BLaER1 (cell line): ENCODE data around the gene ARHGEF39.
"Not testable (repeated sequence)": the region's sequence is repeated elsewhere in the genome, so short reads cannot be mapped to it uniquely, and the experiment has no call there.

Experiments
- H3K27ac ChIP-seq: shearing (Covaris generic); formaldehyde crosslinking; 2 replicates; pipeline ENCODE4 v1.8.1; 2022
- H3K27me3 ChIP-seq: shearing (Covaris generic); formaldehyde crosslinking; 2 replicates; pipeline ENCODE4 v1.8.1; 2022
- H3K36me3 ChIP-seq: shearing (Covaris generic); formaldehyde crosslinking; 2 replicates; pipeline ENCODE4 v1.8.1; 2022
- H3K4me1 ChIP-seq: shearing (Covaris generic); formaldehyde crosslinking; 2 replicates; pipeline ENCODE4 v1.8.1; 2022
- H3K4me2 ChIP-seq: shearing (Covaris generic); formaldehyde crosslinking; 2 replicates; pipeline ENCODE4 v1.8.1; 2022
- H3K4me3 ChIP-seq: shearing (Covaris generic); formaldehyde crosslinking; 2 replicates; pipeline ENCODE4 v1.8.1; 2022
- H3K9ac ChIP-seq: shearing (Covaris generic); formaldehyde crosslinking; 2 replicates; pipeline ENCODE4 v1.8.1; 2022
- H3K9me3 ChIP-seq: shearing (Covaris generic); formaldehyde crosslinking; 2 replicates; pipeline ENCODE4 v1.8.1; 2022
- H4K20me1 ChIP-seq: shearing (Covaris generic); formaldehyde crosslinking; 2 replicates; pipeline ENCODE4 v1.8.1; 2022
- Cebpa-rat ChIP-seq: shearing (Covaris generic); IDR thresholded peaks from 2 replicates; pipeline ENCODE4 v1.8.1; 2022

The ARHGEF39 gene

DNA sequence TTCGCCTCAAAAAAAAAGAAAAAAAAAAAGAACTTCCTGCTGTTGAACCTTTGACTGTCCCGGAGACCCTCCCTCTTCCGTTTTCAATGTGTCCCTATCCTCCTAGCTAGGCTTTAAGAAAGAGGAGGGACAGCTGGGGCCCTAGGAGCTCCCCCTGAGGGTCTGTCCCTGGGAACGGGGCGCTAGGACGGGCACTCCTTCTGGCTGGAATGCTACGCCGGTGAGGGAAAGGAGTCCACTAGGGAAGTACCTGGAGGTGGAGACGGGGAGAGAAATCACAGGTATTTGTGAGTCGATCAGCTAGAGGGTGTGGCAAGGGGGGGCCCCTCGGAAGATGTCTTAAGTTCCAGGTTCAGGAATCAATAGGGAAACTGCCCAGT, 18.9 kb downstream of the ARHGEF39 start:
- H3K9ac ChIP-seq, result peak overlapping the region; percentile 81
- peaks cover 91% of the 10 kb centered on the region for H3K4me1 ChIP-seq
- H4K20me1 ChIP-seq, result no peaks in the 10 kb centered on the region
- TF ChIP-seq Cebpa-rat, result no peak
- peaks cover 1% of the 10 kb centered on the region; the same call in 1 of the 2 replicates for H3K9me3 ChIP-seq
- H3K36me3 ChIP-seq, result peaks cover 2% of the 10 kb centered on the region; the same call in 1 of the 2 replicates
- H3K27ac ChIP-seq, result peak overlapping the region; percentile 85
- peak overlapping the region; percentile 73 for H3K4me3 ChIP-seq
- H3K27me3 ChIP-seq, result no peaks in the 10 kb centered on the region
- H3K4me2 ChIP-seq, result peak overlapping the region; percentile 98

DNA sequence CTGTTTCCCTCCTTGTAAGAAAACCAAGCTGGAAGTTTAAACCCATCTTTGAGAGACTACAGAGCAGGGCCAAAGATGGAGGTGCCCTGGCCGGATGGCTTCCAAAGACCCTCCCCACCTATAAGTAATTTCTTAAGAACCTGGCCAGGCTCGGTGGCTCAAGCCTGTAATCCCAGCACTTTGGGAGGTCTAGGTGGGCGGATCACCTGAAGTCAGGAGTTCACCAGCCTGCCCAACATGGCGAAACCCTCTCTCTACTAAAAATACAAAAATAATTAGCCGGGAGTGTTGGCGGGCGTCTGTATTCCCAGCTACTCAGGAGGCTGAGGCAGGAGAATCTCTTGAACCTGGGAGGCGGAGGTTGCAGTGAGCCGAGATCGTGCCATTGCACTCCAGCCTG, 19.3 kb downstream of the ARHGEF39 start:
- Histone ChIP-seq H3K27ac (peak overlapping the region; percentile 85), H3K4me3 (peak overlapping the region; percentile 73), H3K4me1 (peaks cover 91% of the 10 kb centered on the region), H3K4me2 (peak overlapping the region; percentile 98), H3K9ac (peak overlapping the region; percentile 81)
- H3K9me3 ChIP-seq, H4K20me1 ChIP-seq, H3K36me3 ChIP-seq, H3K27me3 ChIP-seq: not testable (repeated sequence)

DNA sequence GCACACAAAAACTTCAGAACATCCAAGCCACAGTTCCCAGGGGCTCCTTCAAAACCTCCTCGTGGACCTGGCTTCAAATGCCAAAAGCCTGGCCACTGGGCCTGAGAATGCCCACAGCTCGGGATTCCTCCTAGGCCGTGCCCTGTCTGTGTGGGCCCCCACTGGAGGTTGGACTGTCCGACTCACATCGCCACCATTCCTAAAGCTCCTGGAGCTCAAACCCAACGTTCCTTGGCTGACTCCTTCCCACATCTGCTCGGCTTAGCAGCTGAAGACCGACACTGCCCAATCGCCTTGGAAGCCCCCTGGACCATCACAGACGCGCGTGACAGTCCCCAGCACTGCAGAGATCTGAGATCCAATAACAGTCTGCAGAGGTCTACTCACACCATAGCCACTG, 21.9 kb downstream of the ARHGEF39 start:
- H3K9me3 ChIP-seq, result peaks cover 12% of the 10 kb centered on the region
- H3K4me1 ChIP-seq, result peaks cover 91% of the 10 kb centered on the region
- no peaks in the 10 kb centered on the region for H3K27me3 ChIP-seq
- H3K9ac ChIP-seq, result peak overlapping the region; percentile 48; the same call in 1 of the 2 replicates
- peak overlapping the region; percentile 98 for H3K4me2 ChIP-seq
- no peak overlapping the region for H3K4me3 ChIP-seq
- H4K20me1 ChIP-seq, result no peaks in the 10 kb centered on the region
- H3K36me3 ChIP-seq, result peaks cover 13% of the 10 kb centered on the region
- no peak for TF ChIP-seq Cebpa-rat
- peak overlapping the region; percentile 60 for H3K27ac ChIP-seq

DNA sequence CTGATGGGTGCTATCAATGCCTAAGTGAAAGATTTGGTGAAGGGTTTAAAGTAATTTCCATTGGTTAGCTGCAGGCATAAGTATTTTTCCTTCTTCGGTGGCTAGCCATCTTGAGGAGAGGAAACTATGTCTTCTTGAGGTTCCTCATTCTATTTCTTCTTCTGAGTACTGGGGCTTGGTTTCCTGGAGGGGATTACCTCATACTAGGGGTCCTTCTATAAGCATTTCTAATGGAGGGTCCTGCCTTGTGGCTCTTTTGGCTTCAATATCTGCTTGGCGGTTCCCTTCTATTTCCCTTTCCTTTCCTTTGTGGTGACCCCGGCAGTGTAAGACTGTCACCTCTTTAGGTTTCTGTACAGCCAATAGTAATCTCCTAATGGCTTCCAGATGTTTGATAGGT, 23.5 kb downstream of the ARHGEF39 start:
- peaks cover 12% of the 10 kb centered on the region for H3K9me3 ChIP-seq
- not testable (repeated sequence) for H3K9ac ChIP-seq, H3K4me3 ChIP-seq, H3K27me3 ChIP-seq, H4K20me1 ChIP-seq
- H3K27ac ChIP-seq, result peak overlapping the region; percentile 0; the same call in 1 of the 2 replicates
- peaks cover 94% of the 10 kb centered on the region for H3K4me1 ChIP-seq
- H3K36me3 ChIP-seq, result peaks cover 13% of the 10 kb centered on the region
- peak overlapping the region; percentile 55 for H3K4me2 ChIP-seq

DNA sequence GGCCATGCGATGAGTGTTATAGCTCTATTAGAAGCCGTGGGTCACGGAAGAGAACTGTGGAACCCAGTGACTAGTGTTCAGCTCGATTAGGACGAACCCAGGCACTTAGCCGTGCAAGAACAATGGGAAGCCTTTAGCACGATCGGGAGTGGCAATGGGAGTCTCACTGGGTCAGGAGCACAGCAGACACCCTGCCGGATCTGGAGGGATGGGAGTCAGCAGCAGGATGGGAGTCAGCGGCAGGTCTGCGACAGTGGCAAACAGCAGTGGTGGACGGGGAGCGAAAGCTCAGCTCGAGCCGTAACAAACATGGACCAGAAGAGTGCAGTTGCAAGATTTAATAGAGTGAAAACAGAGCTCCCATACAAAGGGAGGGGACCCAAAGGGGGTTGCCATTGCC, 24.6 kb downstream of the ARHGEF39 start:
- H3K9me3 ChIP-seq, result peaks cover 12% of the 10 kb centered on the region
- not testable (repeated sequence) for H3K9ac ChIP-seq, H4K20me1 ChIP-seq, H3K4me3 ChIP-seq, H3K27me3 ChIP-seq
- peaks cover 100% of the 10 kb centered on the region for H3K4me1 ChIP-seq
- peaks cover 13% of the 10 kb centered on the region for H3K36me3 ChIP-seq
- H3K4me2 ChIP-seq, result peak overlapping the region; percentile 90; the same call in 1 of the 2 replicates
- peak overlapping the region; percentile 97 for H3K27ac ChIP-seq

DNA sequence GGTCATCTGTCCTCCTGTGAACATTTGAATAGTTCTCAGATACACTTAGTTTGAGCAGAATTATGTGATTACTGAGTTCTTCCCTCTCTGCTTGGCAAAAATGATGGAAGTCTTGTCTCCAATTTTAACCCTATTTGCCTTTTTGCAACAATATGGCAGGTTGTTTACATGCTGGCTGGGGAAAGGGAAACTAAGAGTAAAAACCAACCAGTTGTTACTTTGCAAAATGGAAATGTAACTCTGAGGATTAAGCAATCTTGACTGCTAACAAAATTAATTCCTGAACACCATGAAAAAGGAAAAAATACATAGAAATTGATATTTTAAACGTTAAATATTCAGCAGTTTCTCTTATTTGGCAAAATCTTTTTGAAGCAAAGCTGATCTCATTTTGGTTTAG, 25.4 kb downstream of the ARHGEF39 start:
- peaks cover 13% of the 10 kb centered on the region for H3K36me3 ChIP-seq
- H3K4me1 ChIP-seq, result peaks cover 100% of the 10 kb centered on the region
- H3K9me3 ChIP-seq, result peaks cover 12% of the 10 kb centered on the region
- H4K20me1 ChIP-seq, result no peaks in the 10 kb centered on the region
- peak overlapping the region; percentile 97 for H3K27ac ChIP-seq
- H3K4me2 ChIP-seq, result peak overlapping the region; percentile 90
- no peaks in the 10 kb centered on the region for H3K27me3 ChIP-seq
- H3K4me3 ChIP-seq, result no peak overlapping the region
- TF ChIP-seq Cebpa-rat, result no peak
- H3K9ac ChIP-seq, result no peak overlapping the region

DNA sequence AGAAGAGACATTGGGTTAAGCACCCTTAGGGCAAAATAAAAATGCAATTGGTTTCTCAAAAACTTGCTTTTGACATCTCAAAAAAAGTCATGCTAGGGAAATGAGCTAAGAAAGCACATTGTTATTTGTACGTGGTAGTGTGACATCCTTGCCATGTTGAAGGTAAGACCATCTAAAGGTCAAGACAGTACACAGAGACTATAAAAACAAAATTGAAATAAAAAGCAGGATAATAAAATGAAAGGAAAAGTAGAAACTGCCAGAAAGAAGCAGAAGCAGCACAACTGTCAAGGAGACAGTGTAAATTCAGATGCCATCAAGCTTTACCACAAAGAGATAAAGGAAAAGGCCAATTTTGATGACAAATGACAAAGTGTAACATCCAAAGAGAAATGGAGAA, 25.8 kb downstream of the ARHGEF39 start:
- peak overlapping the region; percentile 97 for H3K27ac ChIP-seq
- H3K9ac ChIP-seq, result not testable (repeated sequence)

DNA sequence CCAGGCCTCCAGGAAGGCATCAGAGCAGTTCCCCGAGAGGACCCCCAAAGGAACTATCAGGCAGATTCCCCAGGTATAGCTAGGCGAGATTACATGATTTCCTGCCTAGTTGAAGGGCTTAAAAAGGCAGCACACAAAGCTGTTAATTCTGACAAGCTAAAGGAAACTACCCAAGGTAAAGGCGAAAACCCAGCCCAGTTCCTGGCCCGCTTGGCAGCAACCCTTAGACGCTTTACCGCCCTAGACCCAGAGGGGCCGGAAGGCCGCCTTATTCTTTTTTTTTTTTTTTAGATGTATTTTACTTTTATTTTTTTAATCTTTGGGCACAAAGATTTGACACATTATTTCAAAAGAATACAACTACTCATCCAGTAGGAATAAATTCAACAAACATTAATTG, 26.2 kb downstream of the ARHGEF39 start:
- 0 out of 2 replicates have a peak overlapping the region, but pooled peaks have one; percentile 65 for H3K9ac ChIP-seq
- not testable (repeated sequence) for H4K20me1 ChIP-seq, H3K27me3 ChIP-seq, H3K4me3 ChIP-seq
- peaks cover 12% of the 10 kb centered on the region for H3K9me3 ChIP-seq
- peak overlapping the region; percentile 97 for H3K27ac ChIP-seq
- peaks cover 100% of the 10 kb centered on the region for H3K4me1 ChIP-seq
- H3K4me2 ChIP-seq, result peak overlapping the region; percentile 90
- peaks cover 13% of the 10 kb centered on the region for H3K36me3 ChIP-seq

More for the DNA sequence above, 25.8 kb downstream of the ARHGEF39 start:
- Histone ChIP-seq H3K4me1 (peaks cover 100% of the 10 kb centered on the region), H3K36me3 (peaks cover 13% of the 10 kb centered on the region), H3K4me2 (peak overlapping the region; percentile 90), H3K9me3 (peaks cover 12% of the 10 kb centered on the region)
- H3K27me3 ChIP-seq, H4K20me1 ChIP-seq, H3K4me3 ChIP-seq: not testable (repeated sequence)

DNA sequence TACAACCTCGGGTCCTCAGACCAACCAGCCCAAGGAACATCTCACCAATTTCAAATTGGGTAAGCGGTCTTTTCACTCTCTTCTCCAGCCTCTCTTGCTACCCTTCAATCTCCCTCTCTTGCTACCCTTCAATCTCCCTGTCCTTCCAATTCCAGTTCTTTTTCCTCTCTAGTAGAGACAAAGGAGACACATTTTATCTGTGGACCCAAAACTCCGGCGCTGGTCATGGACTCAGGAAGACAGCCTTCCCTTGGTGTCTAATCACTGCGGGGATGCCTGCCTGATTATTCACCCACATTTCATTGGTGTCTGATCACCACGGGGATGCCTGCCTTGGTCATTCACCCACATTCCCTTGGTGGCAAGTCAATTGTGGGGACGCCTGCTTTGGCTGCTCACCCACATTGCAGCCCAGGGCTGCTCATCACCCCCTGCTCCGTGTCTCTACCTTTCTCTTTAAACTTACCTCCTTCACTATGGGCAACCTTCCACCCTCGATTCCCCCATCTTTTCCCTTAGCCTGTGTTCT, 27.5 kb downstream of the ARHGEF39 start:
- Histone ChIP-seq H3K4me1 (peaks cover 100% of the 10 kb centered on the region), H3K36me3 (peaks cover 13% of the 10 kb centered on the region), H3K9me3 (peaks cover 12% of the 10 kb centered on the region), H3K4me2 (peak overlapping the region; percentile 90), H3K4me3 (peak overlapping the region; percentile 31; the same call in 1 of the 2 replicates), H3K27ac (peak overlapping the region; percentile 97), H3K9ac (0 out of 2 replicates have a peak overlapping the region, but pooled peaks have one; percentile 82)
- H3K27me3 ChIP-seq, H4K20me1 ChIP-seq: not testable (repeated sequence)

DNA sequence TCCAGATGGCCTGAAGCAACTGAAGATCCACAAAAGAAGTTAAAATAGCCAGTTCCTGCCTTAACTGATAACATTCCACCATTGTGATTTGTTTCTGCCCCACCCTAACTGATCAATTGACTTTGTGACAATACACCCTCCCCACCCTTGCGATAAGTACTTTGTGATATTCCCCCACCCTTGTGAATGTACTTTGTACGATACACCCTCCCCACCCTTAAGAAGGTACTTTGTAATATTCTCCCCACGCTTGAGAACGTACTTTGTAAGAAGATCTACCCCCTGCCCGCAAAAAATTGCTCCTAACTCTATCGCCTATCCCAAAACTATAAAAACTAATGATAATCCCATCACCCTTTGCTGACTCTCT, 28.1 kb downstream of the ARHGEF39 start:
- H3K27me3 ChIP-seq, H4K20me1 ChIP-seq: not testable (repeated sequence)
- Histone ChIP-seq H3K9ac (peak overlapping the region; percentile 82), H3K9me3 (peaks cover 12% of the 10 kb centered on the region), H3K4me1 (peaks cover 95% of the 10 kb centered on the region), H3K27ac (peak overlapping the region; percentile 97), H3K36me3 (peaks cover 13% of the 10 kb centered on the region), H3K4me3 (peak overlapping the region; percentile 30; the same call in 1 of the 2 replicates), H3K4me2 (peak overlapping the region; percentile 90)
